Pancreas (tissue), 10 donors: ENCODE data around the gene CTDP1. TPM values are rescaled to one million over a fixed set of nuclear protein-coding genes. Genes with fewer than 3 reads are reported as not detected.

Experiments
- ATAC-seq, 4 donors: fragments of 200-7000 bp; cut with Tn5 transposase; one replicate each; pipeline versions ENCODE4 v1.8.0 to v1.9.1; 2020; ENCODE audit warnings: mild to moderate bottlenecking in 4 of 4, moderate library complexity in 4 of 4
- DNase-seq, 6 donors: peaks; one replicate each; pipeline ENCODE4 v3.0.0-alpha.2; 2020
- FAIRE-seq: peaks from 2 replicates; lab custom pipeline; 2012; peaks lifted over from hg19 to GRCh38; lab: Jason Lieb, UNC
- H3K27ac ChIP-seq, 4 donors: fragments of 200-600 bp; sonication (generic); 1 replicate in 3 of 4; 2 replicates in 1 of 4; pipeline versions ENCODE4 v1.5.0 to v1.8.0; 2020
- H3K27me3 ChIP-seq, 4 donors: fragments of 200-600 bp; one replicate each; pipeline ENCODE4 v1.8.0; 2021
- H3K36me3 ChIP-seq, 3 donors: fragments of 200-600 bp; sonication (generic) in 1 of 3; one replicate each; pipeline versions ENCODE4 v1.5.0 to v1.8.0; 2020 to 2021
- H3K4me1 ChIP-seq, 3 donors: fragments of 200-600 bp; one replicate each; pipeline ENCODE4 v1.8.0; 2021
- H3K4me3 ChIP-seq, 4 donors: fragments of 200-600 bp; sonication (generic) in 2 of 4; one replicate each; pipeline versions ENCODE4 v1.5.0 to v1.8.0; 2020 to 2021
- H3K9me3 ChIP-seq, 4 donors: fragments of 200-600 bp; one replicate each; pipeline ENCODE4 v1.8.0; 2021
- WGBS, 2 donors: extraction: QIAGEN DNeasy Blood & Tissue Kit; methylation state at CpG; one replicate each; pipeline ENCODE4 v1.1.7; 2013; 5-methylcytosine and 5-hydroxymethylcytosine counted together
- intact Hi-C, 3 donors: fragments of 100-400 bp; cut with DNase I; formaldehyde crosslinking; loops; one replicate each; pipeline versions ENCODE4 v1.11.1 to v1.14.2; 2022
- polyA plus RNA-seq, 2 donors: library from polyadenylated mRNA; stranded (reverse); fragments of 200-250 nt; gene quantifications; one replicate each; pipeline ENCODE4 v1.2.3, GENCODE V29; 2013
- total RNA-seq, 6 donors: library from RNA; stranded (reverse); fragmentation: NEBNext Ultra II Directional in 4 of 6; extraction: Animal tissue kit (Norgen Biotek cat#: 25700) in 4 of 6; gene quantifications; one replicate each; pipeline versions ENCODE4 v1.2.1 to v1.2.4, GENCODE V29; 2021 to 2023
- TF ChIP-seq, protein P1 (sequence below), 4 donors: fragments of 200-600 bp; sonication (generic) in 3 of 4; IDR thresholded peaks; one replicate each; pipeline versions ENCODE4 v1.5.0 to v1.8.0; 2021; ENCODE audit warnings: antibody characterized with exemption in 4 of 4
- donor health status: healthy with polysubstance abuse.
- donor health status: DM: no; HTN: no; CAD: no; lungs with moderate emphysema.
- donor health status: DM: no; HTN: no; CAD: no.
- donor health status: control.
- donor health status: control.
- donor health status: Bipolar disorder and iron deficiency.
- donor health status: DM: yes; HTN: yes; CAD: no.
- donor health status: DM: no; HTN: no; CAD: no.
- donor health status: DM: no; HTN: no; CAD: no.
- donor health status: DM: yes; HTN: yes; CAD: no.

Gene CTDP1
- total and polyA plus RNA-seq, 8 donors = 9.8 to 14.4 (median 10.5) TPM

DNA sequence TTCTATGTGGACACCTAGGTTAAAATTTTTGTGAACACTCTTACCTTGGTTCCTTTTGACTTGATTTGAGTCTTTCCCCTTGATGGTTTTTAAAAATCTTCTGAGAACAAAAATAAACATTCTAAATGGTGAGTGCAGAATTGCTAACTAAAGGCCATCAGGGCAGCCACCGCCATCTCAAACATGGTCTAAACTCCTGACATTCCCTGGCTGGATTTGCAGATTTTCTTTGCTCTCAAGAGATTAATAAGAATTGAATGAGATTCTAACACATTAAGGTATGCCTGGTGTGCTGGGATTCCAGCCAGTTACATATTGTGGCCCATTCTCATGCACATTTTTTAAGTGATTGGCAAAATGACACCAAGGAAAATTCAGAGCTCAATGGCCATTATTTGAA lies 17.2 kb upstream of the CTDP1 start:
- WGBS, 2 donors = 72 to 76% methylated on average over 1 of the region's 1 CpG
- no peak for ATAC-seq
- H3K27me3 ChIP-seq = no peaks in the 10 kb centered on the region
- TF ChIP-seq, protein P1, sequence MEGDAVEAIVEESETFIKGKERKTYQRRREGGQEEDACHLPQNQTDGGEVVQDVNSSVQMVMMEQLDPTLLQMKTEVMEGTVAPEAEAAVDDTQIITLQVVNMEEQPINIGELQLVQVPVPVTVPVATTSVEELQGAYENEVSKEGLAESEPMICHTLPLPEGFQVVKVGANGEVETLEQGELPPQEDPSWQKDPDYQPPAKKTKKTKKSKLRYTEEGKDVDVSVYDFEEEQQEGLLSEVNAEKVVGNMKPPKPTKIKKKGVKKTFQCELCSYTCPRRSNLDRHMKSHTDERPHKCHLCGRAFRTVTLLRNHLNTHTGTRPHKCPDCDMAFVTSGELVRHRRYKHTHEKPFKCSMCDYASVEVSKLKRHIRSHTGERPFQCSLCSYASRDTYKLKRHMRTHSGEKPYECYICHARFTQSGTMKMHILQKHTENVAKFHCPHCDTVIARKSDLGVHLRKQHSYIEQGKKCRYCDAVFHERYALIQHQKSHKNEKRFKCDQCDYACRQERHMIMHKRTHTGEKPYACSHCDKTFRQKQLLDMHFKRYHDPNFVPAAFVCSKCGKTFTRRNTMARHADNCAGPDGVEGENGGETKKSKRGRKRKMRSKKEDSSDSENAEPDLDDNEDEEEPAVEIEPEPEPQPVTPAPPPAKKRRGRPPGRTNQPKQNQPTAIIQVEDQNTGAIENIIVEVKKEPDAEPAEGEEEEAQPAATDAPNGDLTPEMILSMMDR (IDR thresholded peaks at IDR 0.05) = no peak
- no peaks in the 10 kb centered on the region for H3K9me3 ChIP-seq
- no peaks in the 10 kb centered on the region for H3K36me3 ChIP-seq
- no peak for DNase-seq
- no peaks in the 10 kb centered on the region for H3K4me1 ChIP-seq
- H3K27ac ChIP-seq = no peak overlapping the region
- intact Hi-C loops = no loop called here
- no peak overlapping the region for H3K4me3 ChIP-seq
- no peak for FAIRE-seq

- intact Hi-C loops = no loop called here
- 85 to 89% methylated on average over 3 of the region's 3 CpGs for WGBS, 2 donors
- Histone ChIP-seq H3K27me3 (no peaks in the 10 kb centered on the region), H3K9me3 (no peaks in the 10 kb centered on the region), H3K36me3 (no peaks in the 10 kb centered on the region), H3K4me3 (no peak overlapping the region), H3K4me1 (no peaks in the 10 kb centered on the region), H3K27ac (no peak overlapping the region)
- DNase-seq (no peak), ATAC-seq (no peak), FAIRE-seq (no peak)
- TF ChIP-seq, protein P1 (IDR thresholded peaks at IDR 0.05) = no peak
These were observed 15.0 kb upstream of the CTDP1 start for GRCh38 chr18:79664525-79665125.

- ATAC-seq (no peak), FAIRE-seq (no peak), DNase-seq (no peak)
- no peak overlapping the region for H3K27ac ChIP-seq
- H3K27me3 ChIP-seq = no peaks in the 10 kb centered on the region
- TF ChIP-seq, protein P1 (IDR thresholded peaks at IDR 0.05) = no peak
- no peak overlapping the region for H3K4me3 ChIP-seq
- no peaks in the 10 kb centered on the region for H3K4me1 ChIP-seq
- H3K9me3 ChIP-seq = no peaks in the 10 kb centered on the region
- H3K36me3 ChIP-seq = no peaks in the 10 kb centered on the region
- intact Hi-C loops = no loop called here
These were observed 11.4 kb upstream of the CTDP1 start for GRCh38 chr18:79668203-79668602.

- FAIRE-seq (no peak), ATAC-seq (no peak), DNase-seq (no peak)
- Histone ChIP-seq H3K4me3 (no peak overlapping the region), H3K36me3 (no peaks in the 10 kb centered on the region), H3K4me1 (peaks cover 0 to 9% (median 9%) of the 10 kb centered on the region in 3 donors), H3K27me3 (no peaks in the 10 kb centered on the region), H3K27ac (no peak overlapping the region), H3K9me3 (no peaks in the 10 kb centered on the region)
- intact Hi-C loops = no loop called here
- WGBS, 2 donors = 94 to 96% methylated on average over 19 of the region's 19 CpGs
- TF ChIP-seq, protein P1 (IDR thresholded peaks at IDR 0.05) = no peak
These were observed 6.9 kb upstream of the CTDP1 start for GRCh38 chr18:79672490-79673276.

DNA sequence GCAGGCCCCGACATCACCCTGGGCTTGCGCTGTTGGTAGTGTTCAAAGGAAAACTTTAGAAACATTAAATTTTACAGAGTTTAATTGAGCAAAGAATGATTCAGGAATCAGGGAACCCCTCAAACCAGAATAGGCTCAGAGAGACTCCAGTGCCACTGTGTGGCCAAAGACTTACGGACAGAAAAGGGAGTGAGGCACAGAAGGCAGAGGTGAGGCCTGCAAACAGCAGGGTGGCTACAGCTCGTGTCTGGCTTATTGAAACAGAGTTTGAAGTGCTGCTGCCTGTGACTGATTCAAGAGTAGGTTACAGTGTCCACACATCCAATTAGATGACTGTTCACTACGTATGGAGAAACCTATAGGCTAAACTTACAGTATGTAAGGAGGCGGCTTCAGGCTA lies 2.4 kb upstream of the CTDP1 start:
- no peaks in the 10 kb centered on the region for H3K27me3 ChIP-seq
- FAIRE-seq (no peak), DNase-seq (no peak), ATAC-seq (no peak)
- H3K27ac ChIP-seq = no peak overlapping the region
- TF ChIP-seq, protein P1 (IDR thresholded peaks at IDR 0.05) = no peak
- H3K36me3 ChIP-seq = no peaks in the 10 kb centered on the region
- H3K4me1 ChIP-seq = peaks cover 6 to 28% (median 14%) of the 10 kb centered on the region in 3 donors
- 84% methylated on average over 6 of the region's 6 CpGs for WGBS, 2 donors
- H3K9me3 ChIP-seq = no peaks in the 10 kb centered on the region
- intact Hi-C loops = no loop called here
- peak overlapping the region in 1 of 4 donors; percentile 1 for H3K4me3 ChIP-seq
